IPS-15b (cell line): ENCODE measurements around the gene RPRD1A.
"Not testable (repeated sequence)": the region's sequence is repeated elsewhere in the genome, so short reads cannot be mapped to it uniquely, and the experiment has no call there.

Experiments
- H3K27me3 ChIP-seq: one replicate; pipeline ENCODE4 v1.6.1; 2013; ENCODE audit warnings: low read length; ENCODE audit not compliant: control insufficient read depth, insufficient read depth
- H3K36me3 ChIP-seq: one replicate; pipeline ENCODE4 v1.6.1; 2013; ENCODE audit warnings: low read length; ENCODE audit not compliant: control insufficient read depth, insufficient read depth
- H3K4me1 ChIP-seq: one replicate; pipeline ENCODE4 v1.6.1; 2013; ENCODE audit warnings: mild to moderate bottlenecking, low read length; ENCODE audit not compliant: control insufficient read depth, insufficient read depth
- H3K4me3 ChIP-seq: one replicate; pipeline ENCODE4 v1.5.1; 2013; ENCODE audit warnings: low read depth, low read length
- H3K9ac ChIP-seq: one replicate; pipeline ENCODE4 v1.6.1; 2013; ENCODE audit warnings: low read depth, mild to moderate bottlenecking, low read length
- H3K9me3 ChIP-seq: one replicate; pipeline ENCODE4 v1.6.1; 2013; ENCODE audit warnings: mild to moderate bottlenecking, low read length; ENCODE audit not compliant: control insufficient read depth, insufficient read depth

RPRD1A gene

DNA sequence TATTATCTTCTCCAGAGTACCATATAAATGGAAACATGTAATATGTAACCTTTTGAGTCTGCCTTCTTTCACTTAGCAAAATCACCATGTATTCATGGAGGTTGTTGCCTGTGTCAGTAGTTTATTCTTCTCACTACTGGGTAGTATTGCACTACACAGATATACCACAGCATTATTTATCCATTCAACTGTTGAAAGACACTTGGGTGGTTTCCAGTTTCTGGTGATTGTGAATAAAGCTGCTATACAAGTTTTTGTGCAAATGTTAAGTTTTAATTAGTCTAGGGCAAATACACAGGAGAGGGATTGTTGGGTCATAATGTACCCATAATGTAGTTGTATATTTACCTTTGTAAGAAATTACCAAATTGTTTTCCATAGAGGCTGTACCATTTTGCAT, 29.6 kb upstream of the RPRD1A start:
- H3K27me3 ChIP-seq = no peaks in the 10 kb centered on the region
- no peak overlapping the region for H3K9ac ChIP-seq
- no peak overlapping the region for H3K4me3 ChIP-seq
- H3K4me1 ChIP-seq = no peaks in the 10 kb centered on the region
- no peaks in the 10 kb centered on the region for H3K36me3 ChIP-seq
- H3K9me3 ChIP-seq = peaks cover 2% of the 10 kb centered on the region

DNA sequence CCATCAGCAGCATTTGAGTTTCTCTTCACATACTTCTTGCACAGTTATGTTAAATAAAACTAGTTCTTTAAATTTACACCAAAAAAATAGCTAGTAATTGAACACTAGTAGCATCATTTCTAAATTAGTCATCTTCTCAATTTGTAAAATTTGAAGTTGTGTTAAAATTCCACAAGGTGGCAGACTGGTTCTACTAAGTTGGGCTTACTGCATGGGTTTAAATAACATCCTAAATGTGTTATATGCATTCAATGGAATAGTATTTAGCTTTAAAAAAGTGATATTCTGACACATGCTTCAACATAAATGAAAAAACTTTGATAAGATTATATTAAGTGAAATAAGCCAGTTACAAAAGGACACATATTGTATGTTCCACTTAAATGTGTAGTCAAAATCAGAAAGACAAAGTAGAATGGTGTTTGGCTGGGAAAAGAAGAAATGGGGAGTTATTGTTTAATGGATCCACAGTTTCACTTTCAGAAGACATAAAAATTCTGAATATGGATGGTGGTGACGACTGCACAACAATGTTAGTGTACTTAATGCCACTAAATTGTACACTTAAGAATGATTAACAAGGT, 28.7 kb upstream of the RPRD1A start:
- Histone ChIP-seq H3K27me3 (no peaks in the 10 kb centered on the region), H3K4me1 (no peaks in the 10 kb centered on the region), H3K9ac (no peak overlapping the region), H3K9me3 (no peaks in the 10 kb centered on the region), H3K4me3 (no peak overlapping the region), H3K36me3 (no peaks in the 10 kb centered on the region)

DNA sequence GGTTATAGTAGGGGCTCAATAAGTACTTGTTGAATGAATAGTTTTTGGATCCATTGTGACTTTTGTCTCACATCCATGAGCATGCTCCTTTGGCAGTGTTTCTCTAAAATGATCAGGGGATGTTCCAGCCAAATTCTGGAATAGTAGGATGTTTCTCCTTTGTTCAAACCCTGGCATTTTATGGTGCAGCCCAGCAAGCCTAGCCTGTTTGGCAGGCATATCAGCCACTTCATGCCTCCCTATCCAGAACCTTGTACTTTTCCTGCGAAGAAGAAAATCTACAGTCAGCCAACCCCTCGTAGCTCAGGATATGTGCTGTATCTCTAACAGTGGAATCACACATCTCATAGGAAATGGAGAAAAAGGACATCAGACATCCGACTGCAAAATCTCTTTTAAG, 27.1 kb upstream of the RPRD1A start:
- H3K9me3 ChIP-seq = no peaks in the 10 kb centered on the region
- no peak overlapping the region for H3K4me3 ChIP-seq
- H3K27me3 ChIP-seq = no peaks in the 10 kb centered on the region
- no peaks in the 10 kb centered on the region for H3K4me1 ChIP-seq
- H3K36me3 ChIP-seq = no peaks in the 10 kb centered on the region
- no peak overlapping the region for H3K9ac ChIP-seq

DNA sequence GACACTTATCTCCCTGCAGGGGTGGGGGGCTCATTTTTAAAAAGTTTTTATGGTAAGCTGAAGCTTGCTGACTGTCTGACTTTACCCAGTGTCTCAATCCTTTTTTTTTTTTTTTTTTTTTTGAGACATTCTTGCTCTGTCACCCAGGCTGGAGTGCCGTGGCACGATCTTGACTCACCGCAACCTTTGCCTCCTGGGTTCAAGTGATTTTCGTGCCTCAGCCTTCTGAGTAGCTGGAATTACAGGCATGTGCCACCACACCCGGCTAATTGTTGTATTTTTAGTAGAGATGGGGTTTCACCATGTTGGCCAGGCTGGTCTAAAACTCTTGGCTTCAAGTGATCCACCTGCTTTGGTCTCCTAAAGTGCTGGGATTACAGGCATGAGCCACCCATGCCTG, 24.8 kb upstream of the RPRD1A start:
- not testable (repeated sequence) for H3K4me1 ChIP-seq, H3K27me3 ChIP-seq, H3K36me3 ChIP-seq, H3K4me3 ChIP-seq, H3K9me3 ChIP-seq, H3K9ac ChIP-seq

DNA sequence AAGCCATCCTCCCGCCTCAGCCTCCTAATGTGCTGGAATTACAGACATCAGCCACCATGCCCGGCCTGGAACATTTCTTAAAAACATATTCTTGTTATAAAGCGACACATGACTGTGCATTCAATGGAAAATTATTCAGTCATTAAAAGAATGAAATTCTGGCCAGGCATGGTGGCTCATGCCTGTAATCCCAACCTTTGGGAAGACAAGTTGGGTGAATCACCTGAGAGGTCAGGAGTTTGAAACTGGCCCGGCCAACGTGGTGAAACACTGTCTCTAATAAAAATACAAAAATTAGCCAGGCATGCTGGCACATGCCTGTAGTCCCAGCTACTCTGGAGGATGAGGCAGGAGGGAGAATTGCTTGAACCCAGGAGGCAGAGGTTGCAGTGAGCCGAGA, 21.6 kb upstream of the RPRD1A start:
- no peaks in the 10 kb centered on the region for H3K4me1 ChIP-seq
- no peaks in the 10 kb centered on the region for H3K36me3 ChIP-seq
- no peaks in the 10 kb centered on the region for H3K27me3 ChIP-seq

DNA sequence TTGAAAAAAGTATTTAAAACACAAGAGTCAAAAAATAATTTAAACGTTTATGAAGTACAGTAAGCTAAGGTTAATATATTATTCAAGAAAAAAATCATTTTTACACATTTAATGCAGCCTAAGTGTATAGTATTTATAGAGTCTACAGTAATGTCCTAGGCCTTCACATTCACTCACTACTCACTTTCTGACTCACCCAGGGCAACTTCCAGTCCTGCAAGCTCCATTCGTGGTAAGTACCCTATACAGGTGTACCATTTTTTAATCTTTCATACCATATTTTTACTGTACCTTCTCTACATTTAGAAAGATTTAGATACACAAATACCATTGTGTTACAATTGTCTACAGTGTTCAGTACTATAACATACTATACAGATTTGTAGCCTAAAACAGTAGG, 20.9 kb upstream of the RPRD1A start:
- Histone ChIP-seq H3K4me1 (no peaks in the 10 kb centered on the region), H3K36me3 (no peaks in the 10 kb centered on the region), H3K9ac (no peak overlapping the region), H3K4me3 (no peak overlapping the region), H3K27me3 (no peaks in the 10 kb centered on the region), H3K9me3 (no peaks in the 10 kb centered on the region)

More for the DNA sequence above, 21.6 kb upstream of the RPRD1A start:
- Histone ChIP-seq H3K9me3 (no peaks in the 10 kb centered on the region), H3K9ac (no peak overlapping the region), H3K4me3 (no peak overlapping the region)

DNA sequence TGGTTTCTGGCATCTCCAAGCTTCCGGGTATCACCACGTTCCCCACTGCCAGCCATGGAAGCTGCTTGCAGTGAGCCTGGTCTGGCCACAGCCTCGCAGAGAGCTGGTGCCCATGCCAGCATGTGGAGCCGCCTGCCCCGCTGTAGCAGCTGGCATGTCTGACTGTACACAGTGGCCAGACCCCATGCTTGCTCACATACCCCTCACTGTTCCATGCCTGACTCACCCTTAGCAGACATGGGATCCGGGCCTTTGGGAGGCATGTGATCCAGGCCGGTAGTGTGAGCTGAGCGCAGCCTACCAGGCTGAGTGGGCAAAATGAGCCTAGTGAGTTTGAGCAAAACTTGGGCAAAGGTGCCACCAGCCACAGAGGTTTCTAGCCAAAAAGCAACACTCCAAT, 18.8 kb upstream of the RPRD1A start:
- Histone ChIP-seq H3K9me3 (no peaks in the 10 kb centered on the region), H3K4me1 (no peaks in the 10 kb centered on the region), H3K9ac (no peak overlapping the region), H3K36me3 (no peaks in the 10 kb centered on the region), H3K27me3 (no peaks in the 10 kb centered on the region), H3K4me3 (no peak overlapping the region)

DNA sequence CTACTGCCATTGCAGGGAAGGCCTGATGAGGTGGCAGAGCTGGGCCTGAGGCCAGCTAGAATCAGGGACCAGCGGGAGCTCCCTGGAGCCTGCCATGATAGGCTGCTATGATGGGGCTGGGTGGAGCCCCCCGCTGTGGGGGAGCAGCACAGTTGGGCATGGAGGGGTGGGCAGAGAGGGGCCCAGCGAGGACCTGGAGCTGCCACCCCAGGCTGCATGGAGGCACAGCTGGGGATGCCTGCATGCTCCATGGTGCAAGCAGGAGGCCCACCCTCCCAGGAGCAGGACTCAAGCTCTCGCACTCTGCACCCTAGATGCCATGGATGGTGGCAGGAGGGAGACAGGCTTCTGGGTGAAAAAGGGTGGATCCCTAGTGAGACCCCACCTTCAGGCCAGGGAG, 17.8 kb upstream of the RPRD1A start:
- no peak overlapping the region for H3K4me3 ChIP-seq
- no peaks in the 10 kb centered on the region for H3K9me3 ChIP-seq
- H3K27me3 ChIP-seq = no peaks in the 10 kb centered on the region
- H3K36me3 ChIP-seq = no peaks in the 10 kb centered on the region
- no peaks in the 10 kb centered on the region for H3K4me1 ChIP-seq
- H3K9ac ChIP-seq = no peak overlapping the region

DNA sequence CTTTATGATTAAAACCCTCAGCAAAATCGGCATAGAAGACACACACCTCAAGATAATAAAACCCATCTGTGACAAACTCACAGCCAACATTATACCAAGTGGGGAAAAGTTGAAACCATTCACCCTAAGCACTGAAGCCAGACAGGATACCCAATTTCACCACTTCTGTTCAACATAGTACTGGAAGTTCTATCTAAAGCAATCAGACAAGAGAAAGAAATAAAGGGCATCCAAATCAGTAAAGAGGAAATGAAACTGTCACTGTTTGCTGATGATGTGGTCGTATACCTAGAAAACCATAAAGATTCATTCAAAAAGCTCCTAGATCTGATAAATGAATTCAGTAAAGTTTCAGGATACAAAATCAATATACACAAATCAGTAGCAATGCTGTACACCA, 16.4 kb upstream of the RPRD1A start:
- H3K4me3 ChIP-seq = no peak overlapping the region
- no peak overlapping the region for H3K9ac ChIP-seq
- no peaks in the 10 kb centered on the region for H3K4me1 ChIP-seq
- no peaks in the 10 kb centered on the region for H3K9me3 ChIP-seq
- H3K36me3 ChIP-seq = no peaks in the 10 kb centered on the region
- no peaks in the 10 kb centered on the region for H3K27me3 ChIP-seq

DNA sequence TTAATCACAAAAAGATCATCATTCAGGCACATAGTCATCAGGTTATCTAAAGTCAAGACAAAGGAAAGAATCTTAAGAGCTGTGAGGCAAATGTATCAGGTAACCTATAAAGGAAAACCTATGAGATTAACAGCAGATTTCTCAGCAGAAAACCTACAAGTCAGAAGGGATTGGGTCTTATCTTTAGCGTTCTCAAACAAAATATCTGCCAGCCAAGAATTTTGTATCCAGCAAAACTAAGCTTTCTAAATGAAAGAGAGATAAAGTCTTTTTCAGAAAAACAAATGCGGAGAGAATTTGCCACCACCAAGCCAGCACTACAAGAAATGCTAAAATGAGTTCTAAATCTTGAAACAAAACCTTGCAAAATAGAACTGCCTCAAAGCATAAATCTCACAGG, 13.8 kb upstream of the RPRD1A start:
- not testable (repeated sequence) for H3K4me3 ChIP-seq, H3K27me3 ChIP-seq, H3K4me1 ChIP-seq, H3K36me3 ChIP-seq, H3K9ac ChIP-seq, H3K9me3 ChIP-seq

DNA sequence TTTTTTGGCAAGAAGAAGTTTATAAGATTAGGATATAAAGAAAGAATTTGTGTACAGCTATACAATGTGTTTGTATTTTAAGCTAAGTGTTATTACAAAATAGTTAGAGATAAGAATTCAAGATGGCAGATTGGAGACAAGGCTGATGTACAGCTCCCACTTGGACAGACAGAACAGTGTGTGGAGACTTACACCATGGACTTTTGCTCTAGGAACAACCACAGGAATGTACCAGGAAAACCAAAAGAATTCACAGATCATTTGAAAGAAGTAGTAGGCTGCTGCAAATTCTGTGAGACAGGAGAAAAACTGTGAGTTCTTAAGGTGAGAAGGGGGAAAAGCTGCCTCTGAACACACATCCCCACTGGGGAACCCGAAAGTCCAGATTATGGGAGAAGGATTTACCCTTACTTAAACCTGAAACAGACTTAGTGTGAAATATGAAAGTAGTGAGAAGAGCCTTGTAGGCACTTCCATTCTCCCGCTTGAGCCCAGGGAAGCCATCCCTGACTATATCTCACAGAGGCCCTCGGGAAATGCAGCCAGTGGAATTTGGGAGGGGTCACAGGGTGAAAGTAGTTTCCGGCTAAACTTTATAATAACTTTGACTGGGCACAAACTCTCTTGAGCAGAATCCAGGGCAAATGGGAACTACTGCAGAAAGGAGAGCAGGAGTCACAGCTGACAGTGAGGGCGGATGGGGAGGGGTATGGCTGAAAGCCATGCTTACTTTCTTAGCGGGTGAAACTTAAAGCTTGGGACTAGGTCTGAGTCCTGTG, 11.6 kb upstream of the RPRD1A start:
- no peak overlapping the region for H3K9ac ChIP-seq
- H3K4me1 ChIP-seq = no peaks in the 10 kb centered on the region
- H3K4me3 ChIP-seq = no peak overlapping the region
- no peaks in the 10 kb centered on the region for H3K27me3 ChIP-seq
- no peaks in the 10 kb centered on the region for H3K36me3 ChIP-seq
- no peaks in the 10 kb centered on the region for H3K9me3 ChIP-seq

DNA sequence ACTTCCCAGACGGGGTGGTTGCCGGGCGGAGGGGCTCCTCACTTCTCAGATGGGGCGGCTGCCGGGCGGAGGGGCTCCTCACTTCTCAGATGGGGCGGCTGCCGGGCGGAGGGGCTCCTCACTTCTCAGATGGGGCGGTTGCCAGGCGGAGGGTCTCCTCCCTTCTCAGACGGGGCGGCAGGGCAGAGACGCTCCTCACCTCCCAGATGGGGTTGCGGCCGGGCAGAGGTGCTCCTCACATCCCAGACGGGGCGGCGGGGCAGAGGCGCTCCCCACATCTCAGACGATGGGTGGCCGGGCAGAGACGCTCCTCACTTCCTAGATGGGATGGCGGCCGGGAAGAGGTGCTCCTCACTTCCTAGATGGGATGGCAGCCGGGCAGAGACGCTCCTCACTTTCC, 10.4 kb upstream of the RPRD1A start:
- H3K36me3 ChIP-seq, H3K9ac ChIP-seq, H3K4me1 ChIP-seq, H3K27me3 ChIP-seq, H3K9me3 ChIP-seq, H3K4me3 ChIP-seq: not testable (repeated sequence)
